Hematopoietic multipotent progenitor cell treated with erythropoietin and hydrocortisone succinate and interleukin-3 and kit ligand, for 15 days (in vitro differentiated cells): ENCODE results near the gene CDY2B.
"Not testable (repeated sequence)": the region's sequence is repeated elsewhere in the genome, so short reads cannot be mapped to it uniquely, and the experiment has no call there.

Experiments
- DNase-seq: peaks from one replicate; pipeline ENCODE4 v3.0.0-alpha.2; 2015; ENCODE audit warnings: low spot score

CDY2B gene

GRCh38 chrY:17880120-17880519 lies at the start of gene CDY2B:
Gene CDY2B, minus strand, starts transcription at chrY:17880220. Its CDS starts 328 bp downstream, at chrY:17879892.
- DNase-seq: not testable (repeated sequence)

GRCh38 chrY:17908009-17908408 lies 28.0 kb upstream of the CDY2B start:
- DNase-seq: not testable (repeated sequence)

GRCh38 chrY:17907351-17907750 lies 27.3 kb upstream of the CDY2B start:
- DNase-seq: not testable (repeated sequence)

- not testable (repeated sequence) for DNase-seq
Measured at GRCh38 chrY:17881697-17882096, 1.7 kb upstream of the CDY2B start.

- DNase-seq: not testable (repeated sequence)
Measured at GRCh38 chrY:17876767-17877166, 3.3 kb downstream of the CDY2B start.

- DNase-seq: not testable (repeated sequence)
Measured at GRCh38 chrY:17875401-17875800, 4.6 kb downstream of the CDY2B start.

GRCh38 chrY:17871194-17871903 lies 8.7 kb downstream of the CDY2B start:
- DNase-seq: not testable (repeated sequence)

- DNase-seq: not testable (repeated sequence)
Measured at GRCh38 chrY:17870737-17871136, 9.3 kb downstream of the CDY2B start.

GRCh38 chrY:17867850-17868249 lies 12.2 kb downstream of the CDY2B start:
- not testable (repeated sequence) for DNase-seq

GRCh38 chrY:17860634-17861033 lies 19.4 kb downstream of the CDY2B start:
- DNase-seq: not testable (repeated sequence)

- DNase-seq: not testable (repeated sequence)
Measured at GRCh38 chrY:17856963-17857848, 22.8 kb downstream of the CDY2B start.

- DNase-seq: not testable (repeated sequence)
Measured at GRCh38 chrY:17856508-17856907, 23.5 kb downstream of the CDY2B start.

GRCh38 chrY:17849131-17849530 lies 30.9 kb downstream of the CDY2B start:
- DNase-seq: not testable (repeated sequence)

GRCh38 chrY:17832149-17832548 lies 47.9 kb downstream of the CDY2B start:
- DNase-seq: not testable (repeated sequence)
